H1 (cell line): ENCODE measurements around the gene SMIM33. TPM values are rescaled to one million over a fixed set of nuclear protein-coding genes. Genes with fewer than 3 reads are reported as not detected.

Experiments used
- ASH2L ChIP-seq: fragments of 200-600, 300-600 bp; sonication (generic); IDR thresholded peaks from one replicate; pipeline ENCODE4 v1.7.1; 2017; ENCODE audit warnings: low read length
- BACH1 ChIP-seq: IDR thresholded peaks from 2 replicates; pipeline ENCODE4 v1.6.1; 2012; ENCODE audit warnings: low read length, improper control_type of control experiment
- CBX5 ChIP-seq: fragments of 300-800, 300-1000 bp; sonication (generic); IDR thresholded peaks from 2 replicates; pipeline ENCODE4 v1.7.1; 2016; ENCODE audit warnings: antibody characterized with exemption, low read length, low read depth
- EGR1 ChIP-seq: IDR thresholded peaks from 2 replicates; pipeline ENCODE4 v1.6.1; 2011; ENCODE audit warnings: low read depth, low read length, borderline replicate concordance
- FOSL1 ChIP-seq: IDR thresholded peaks from 2 replicates; pipeline ENCODE4 v1.6.1; 2011; ENCODE audit warnings: mild to moderate bottlenecking, low read depth, low read length, moderate library complexity; ENCODE audit not compliant: insufficient read depth
- GTF2F1 ChIP-seq: IDR thresholded peaks from 2 replicates; pipeline ENCODE4 v1.6.1; 2012; ENCODE audit warnings: low read depth, low read length, improper control_type of control experiment, borderline replicate concordance
- POLR2A ChIP-seq, 2 experiments: IDR thresholded peaks; 1 replicate in 1 of 2; 2 replicates in 1 of 2; pipeline ENCODE4 v1.6.1; 2011; ENCODE audit warnings: low read depth in 2 of 2, low read length in 2 of 2, mild to moderate bottlenecking in 2 of 2; ENCODE audit errors: control extremely low read depth in 1 of 2
- RBBP5 ChIP-seq: IDR thresholded peaks from 2 replicates; pipeline ENCODE4 v1.7.1; 2012; ENCODE audit warnings: low read depth, mild to moderate bottlenecking, inconsistent platforms, low read length, moderate library complexity, borderline replicate concordance
- polyA plus RNA-seq, 7 experiments: library from polyadenylated mRNA; depleted of rRNA in 3 of 7; stranded (reverse) in 5 of 7; unstranded in 2 of 7; fragments of >200 nt in 5 of 7; fragments of 200-250 nt in 2 of 7; gene quantifications; 1 replicate in 5 of 7; 2 replicates in 1 of 7; 4 replicates in 1 of 7; pipeline versions ENCODE4 v1.2.1 to v1.2.3, GENCODE V29; 2011 to 2013; ENCODE audit warnings: missing spikeins in 2 of 7, mixed read lengths in 2 of 7
- total RNA-seq: library from RNA; stranded (reverse); fragmentation: NEBNext Ultra II Directional; extraction: Animal tissue kit (Norgen Biotek cat#: 25700); gene quantifications from 2 replicates; pipeline ENCODE4 v1.2.1, GENCODE V29; 2021
- TF ChIP-seq, protein P1 (sequence below): fragments of 300-600 bp; sonication (generic); IDR thresholded peaks from 2 replicates; pipeline ENCODE4 v1.7.1; 2012; ENCODE audit warnings: low read length, moderate library complexity, mild to moderate bottlenecking, inconsistent platforms; ENCODE audit not compliant: insufficient replicate concordance
- TF ChIP-seq, protein P2 (sequence below): IDR thresholded peaks from 2 replicates; pipeline ENCODE4 v1.6.1; 2012; ENCODE audit warnings: inconsistent platforms

The SMIM33 gene
- total and polyA plus RNA-seq, 2 of the 8 experiments (the other 6 are each of a cell fraction or from before 2014, with no cell fraction given), result not detected

DNA sequence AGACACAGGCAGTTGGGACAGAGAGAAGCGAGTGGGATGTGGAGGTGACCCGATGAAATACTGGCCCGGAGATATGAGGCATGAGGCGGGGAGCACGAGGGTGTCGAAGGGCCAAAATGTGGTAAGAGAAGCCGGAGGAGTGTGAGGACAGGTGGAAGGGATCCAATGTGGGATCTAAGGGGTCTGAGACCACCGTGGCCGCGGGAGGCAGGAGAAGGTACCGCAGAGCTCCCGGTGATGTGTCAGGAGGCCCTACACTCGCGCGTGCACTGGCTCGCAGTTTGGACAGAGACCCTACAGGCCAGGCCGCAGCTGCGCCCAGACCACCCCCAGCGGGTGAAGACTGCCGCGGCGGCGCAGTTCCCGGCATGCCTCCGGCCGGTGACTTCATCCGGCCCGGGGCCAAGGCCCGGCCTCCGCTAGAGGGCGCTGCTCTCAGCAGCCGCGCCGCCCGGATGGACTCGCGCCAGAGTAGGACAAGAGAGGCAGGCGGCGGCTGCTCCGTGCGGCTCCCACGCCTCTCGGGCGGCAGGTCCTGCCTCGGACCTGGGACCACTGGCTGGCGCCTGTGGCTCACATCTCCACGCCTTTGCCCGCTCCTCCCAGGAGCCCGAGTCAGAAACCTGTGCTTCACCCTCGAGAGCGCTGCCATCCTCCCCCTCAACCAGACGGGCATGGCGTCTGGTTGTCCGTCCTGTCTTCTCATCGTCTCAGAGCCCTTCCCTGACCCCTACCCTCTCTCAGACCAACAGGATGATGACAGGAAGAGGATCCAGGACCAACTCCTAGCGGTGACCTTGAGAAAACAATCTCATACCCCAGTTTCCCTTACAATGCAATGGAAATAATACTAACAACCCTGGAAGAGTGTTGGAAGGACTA, 47.1 kb downstream of the SMIM33 start (continued):
- TF ChIP-seq, protein P1, sequence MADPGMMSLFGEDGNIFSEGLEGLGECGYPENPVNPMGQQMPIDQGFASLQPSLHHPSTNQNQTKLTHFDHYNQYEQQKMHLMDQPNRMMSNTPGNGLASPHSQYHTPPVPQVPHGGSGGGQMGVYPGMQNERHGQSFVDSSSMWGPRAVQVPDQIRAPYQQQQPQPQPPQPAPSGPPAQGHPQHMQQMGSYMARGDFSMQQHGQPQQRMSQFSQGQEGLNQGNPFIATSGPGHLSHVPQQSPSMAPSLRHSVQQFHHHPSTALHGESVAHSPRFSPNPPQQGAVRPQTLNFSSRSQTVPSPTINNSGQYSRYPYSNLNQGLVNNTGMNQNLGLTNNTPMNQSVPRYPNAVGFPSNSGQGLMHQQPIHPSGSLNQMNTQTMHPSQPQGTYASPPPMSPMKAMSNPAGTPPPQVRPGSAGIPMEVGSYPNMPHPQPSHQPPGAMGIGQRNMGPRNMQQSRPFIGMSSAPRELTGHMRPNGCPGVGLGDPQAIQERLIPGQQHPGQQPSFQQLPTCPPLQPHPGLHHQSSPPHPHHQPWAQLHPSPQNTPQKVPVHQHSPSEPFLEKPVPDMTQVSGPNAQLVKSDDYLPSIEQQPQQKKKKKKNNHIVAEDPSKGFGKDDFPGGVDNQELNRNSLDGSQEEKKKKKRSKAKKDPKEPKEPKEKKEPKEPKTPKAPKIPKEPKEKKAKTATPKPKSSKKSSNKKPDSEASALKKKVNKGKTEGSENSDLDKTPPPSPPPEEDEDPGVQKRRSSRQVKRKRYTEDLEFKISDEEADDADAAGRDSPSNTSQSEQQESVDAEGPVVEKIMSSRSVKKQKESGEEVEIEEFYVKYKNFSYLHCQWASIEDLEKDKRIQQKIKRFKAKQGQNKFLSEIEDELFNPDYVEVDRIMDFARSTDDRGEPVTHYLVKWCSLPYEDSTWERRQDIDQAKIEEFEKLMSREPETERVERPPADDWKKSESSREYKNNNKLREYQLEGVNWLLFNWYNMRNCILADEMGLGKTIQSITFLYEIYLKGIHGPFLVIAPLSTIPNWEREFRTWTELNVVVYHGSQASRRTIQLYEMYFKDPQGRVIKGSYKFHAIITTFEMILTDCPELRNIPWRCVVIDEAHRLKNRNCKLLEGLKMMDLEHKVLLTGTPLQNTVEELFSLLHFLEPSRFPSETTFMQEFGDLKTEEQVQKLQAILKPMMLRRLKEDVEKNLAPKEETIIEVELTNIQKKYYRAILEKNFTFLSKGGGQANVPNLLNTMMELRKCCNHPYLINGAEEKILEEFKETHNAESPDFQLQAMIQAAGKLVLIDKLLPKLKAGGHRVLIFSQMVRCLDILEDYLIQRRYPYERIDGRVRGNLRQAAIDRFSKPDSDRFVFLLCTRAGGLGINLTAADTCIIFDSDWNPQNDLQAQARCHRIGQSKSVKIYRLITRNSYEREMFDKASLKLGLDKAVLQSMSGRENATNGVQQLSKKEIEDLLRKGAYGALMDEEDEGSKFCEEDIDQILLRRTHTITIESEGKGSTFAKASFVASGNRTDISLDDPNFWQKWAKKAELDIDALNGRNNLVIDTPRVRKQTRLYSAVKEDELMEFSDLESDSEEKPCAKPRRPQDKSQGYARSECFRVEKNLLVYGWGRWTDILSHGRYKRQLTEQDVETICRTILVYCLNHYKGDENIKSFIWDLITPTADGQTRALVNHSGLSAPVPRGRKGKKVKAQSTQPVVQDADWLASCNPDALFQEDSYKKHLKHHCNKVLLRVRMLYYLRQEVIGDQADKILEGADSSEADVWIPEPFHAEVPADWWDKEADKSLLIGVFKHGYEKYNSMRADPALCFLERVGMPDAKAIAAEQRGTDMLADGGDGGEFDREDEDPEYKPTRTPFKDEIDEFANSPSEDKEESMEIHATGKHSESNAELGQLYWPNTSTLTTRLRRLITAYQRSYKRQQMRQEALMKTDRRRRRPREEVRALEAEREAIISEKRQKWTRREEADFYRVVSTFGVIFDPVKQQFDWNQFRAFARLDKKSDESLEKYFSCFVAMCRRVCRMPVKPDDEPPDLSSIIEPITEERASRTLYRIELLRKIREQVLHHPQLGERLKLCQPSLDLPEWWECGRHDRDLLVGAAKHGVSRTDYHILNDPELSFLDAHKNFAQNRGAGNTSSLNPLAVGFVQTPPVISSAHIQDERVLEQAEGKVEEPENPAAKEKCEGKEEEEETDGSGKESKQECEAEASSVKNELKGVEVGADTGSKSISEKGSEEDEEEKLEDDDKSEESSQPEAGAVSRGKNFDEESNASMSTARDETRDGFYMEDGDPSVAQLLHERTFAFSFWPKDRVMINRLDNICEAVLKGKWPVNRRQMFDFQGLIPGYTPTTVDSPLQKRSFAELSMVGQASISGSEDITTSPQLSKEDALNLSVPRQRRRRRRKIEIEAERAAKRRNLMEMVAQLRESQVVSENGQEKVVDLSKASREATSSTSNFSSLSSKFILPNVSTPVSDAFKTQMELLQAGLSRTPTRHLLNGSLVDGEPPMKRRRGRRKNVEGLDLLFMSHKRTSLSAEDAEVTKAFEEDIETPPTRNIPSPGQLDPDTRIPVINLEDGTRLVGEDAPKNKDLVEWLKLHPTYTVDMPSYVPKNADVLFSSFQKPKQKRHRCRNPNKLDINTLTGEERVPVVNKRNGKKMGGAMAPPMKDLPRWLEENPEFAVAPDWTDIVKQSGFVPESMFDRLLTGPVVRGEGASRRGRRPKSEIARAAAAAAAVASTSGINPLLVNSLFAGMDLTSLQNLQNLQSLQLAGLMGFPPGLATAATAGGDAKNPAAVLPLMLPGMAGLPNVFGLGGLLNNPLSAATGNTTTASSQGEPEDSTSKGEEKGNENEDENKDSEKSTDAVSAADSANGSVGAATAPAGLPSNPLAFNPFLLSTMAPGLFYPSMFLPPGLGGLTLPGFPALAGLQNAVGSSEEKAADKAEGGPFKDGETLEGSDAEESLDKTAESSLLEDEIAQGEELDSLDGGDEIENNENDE, result no peak
- TF ChIP-seq GTF2F1 (no peak), BACH1 (no peak), ASH2L (peak; percentile 95), FOSL1 (0 out of 2 replicates have a peak, but pooled peaks have one; percentile 6), EGR1 (no peak), POLR2A (IDR thresholded peaks at IDR 0.05; ENCODE audit: control extremely low read depth in 1 of 2, low read depth in 2 of 2, low read length in 2 of 2) (peak in 1 of 2 experiments; percentile 94; a peak in 2 of 3 replicates), RBBP5 (peak; percentile 64; the same call in 1 of the 2 replicates), CBX5 (no peak)
- TF ChIP-seq, protein P2, sequence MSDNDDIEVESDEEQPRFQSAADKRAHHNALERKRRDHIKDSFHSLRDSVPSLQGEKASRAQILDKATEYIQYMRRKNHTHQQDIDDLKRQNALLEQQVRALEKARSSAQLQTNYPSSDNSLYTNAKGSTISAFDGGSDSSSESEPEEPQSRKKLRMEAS, result peak; percentile 80
